ENCODE data around the gene RABGAP1L. TPM values are rescaled to one million over a fixed set of nuclear protein-coding genes. Genes with fewer than 3 reads are reported as not detected.

The RABGAP1L gene
- polyA plus RNA-seq, 12 donors = 11.4 to 34.1 (median 16.6) TPM; not detected in 1

- DNase-seq = no peak
These were observed 35.1 kb downstream of the RABGAP1L start for GRCh38 chr1:174194461-174194860.

GRCh38 chr1:174197088-174197487 is 37.8 kb downstream of the RABGAP1L start:
- no peak for DNase-seq

DNA sequence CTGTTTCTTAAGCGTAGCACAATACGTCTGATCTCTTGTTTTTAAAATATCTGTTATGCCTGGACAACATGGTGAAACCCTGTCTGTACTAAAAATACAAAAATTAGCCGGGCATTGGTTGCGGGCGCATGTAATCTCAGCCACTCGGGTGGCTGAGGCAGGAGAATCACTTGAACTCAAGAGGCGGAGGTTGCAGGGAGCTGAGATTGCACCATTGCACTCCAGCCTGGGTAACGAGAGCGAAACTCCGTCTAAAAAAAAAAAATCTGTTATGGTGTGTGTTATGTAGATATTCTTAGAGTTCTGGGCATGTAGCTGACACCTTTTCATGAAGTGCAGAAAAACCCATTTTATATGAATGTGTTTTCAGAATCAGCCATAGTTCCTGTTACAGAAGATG is 38.2 kb downstream of the RABGAP1L start:
- DNase-seq = no peak

- no peak for DNase-seq
These were observed 38.9 kb downstream of the RABGAP1L start for GRCh38 chr1:174198202-174198601.

GRCh38 chr1:174200746-174201145 is 41.4 kb downstream of the RABGAP1L start:
- DNase-seq = no peak

DNA sequence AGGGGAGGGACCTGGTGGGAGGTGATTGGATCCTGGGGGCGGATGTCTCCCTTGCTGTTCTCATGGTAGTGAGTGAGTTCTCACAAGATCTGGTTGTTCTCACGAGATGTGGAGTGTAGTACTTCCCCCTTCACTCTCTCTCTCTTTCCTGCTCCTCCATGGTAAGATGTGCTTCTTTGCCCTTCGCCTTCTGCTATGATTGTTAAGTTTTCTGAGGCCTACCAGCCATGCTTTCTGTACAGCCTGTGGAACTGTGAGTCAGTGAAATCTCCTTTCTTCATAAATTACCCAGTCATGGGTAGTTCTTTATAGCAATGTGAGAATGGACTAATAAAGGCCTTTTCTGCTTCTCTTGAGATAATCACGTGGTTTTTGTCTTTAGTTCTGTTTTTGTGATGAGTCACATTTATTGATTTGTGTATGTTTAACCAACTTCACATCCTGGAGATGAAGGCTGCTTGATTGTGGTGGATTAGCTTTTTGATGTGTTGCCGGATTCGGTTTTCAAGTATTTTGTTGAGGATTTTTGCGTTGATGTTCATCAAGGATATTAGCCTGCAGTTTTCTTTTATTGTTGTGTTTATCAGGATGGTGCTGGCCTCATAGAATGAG is 45.5 kb downstream of the RABGAP1L start:
- DNase-seq = no peak

- DNase-seq = no peak
These were observed 47.0 kb downstream of the RABGAP1L start for GRCh38 chr1:174206148-174206836.

DNA sequence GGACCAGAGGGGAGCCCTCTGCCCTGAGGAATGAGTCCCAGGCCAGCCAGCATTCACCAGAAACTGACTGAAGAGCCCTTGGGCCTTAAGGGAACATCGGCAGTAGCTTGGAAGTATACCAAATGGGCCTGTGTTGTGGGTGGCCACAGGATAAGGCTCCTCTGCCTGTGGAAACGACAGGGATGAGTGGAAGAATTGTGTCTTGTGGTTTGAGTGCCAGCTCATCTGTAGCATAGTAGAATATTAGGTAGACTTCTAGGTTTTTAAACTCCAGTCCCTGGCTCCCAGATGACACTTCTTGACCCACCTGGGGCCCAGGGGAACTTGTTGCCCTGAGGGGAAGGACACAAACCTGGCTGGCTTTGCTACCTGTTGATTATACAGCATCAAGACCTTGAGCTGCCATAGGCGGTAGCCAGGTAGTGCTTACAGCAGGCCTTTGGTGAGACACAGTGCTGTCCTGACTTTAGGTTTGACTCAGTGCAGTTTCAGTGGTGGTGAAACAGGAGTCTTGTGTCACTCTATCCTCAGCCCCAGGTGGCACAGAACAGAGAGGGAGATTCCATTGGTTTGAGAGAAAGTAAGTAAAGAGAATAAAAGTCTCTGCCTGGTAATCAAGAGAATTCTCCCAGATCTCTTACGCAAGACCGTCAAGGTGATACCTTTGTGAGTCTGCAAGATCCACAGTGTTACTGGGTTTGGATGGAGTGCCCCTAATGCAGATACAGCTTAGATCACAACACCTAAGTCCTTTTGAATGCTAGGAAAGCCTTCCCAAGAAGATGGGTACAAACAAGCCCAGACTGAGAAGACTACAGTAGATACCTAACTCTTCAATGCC is 50.2 kb downstream of the RABGAP1L start:
- no peak for DNase-seq

DNA sequence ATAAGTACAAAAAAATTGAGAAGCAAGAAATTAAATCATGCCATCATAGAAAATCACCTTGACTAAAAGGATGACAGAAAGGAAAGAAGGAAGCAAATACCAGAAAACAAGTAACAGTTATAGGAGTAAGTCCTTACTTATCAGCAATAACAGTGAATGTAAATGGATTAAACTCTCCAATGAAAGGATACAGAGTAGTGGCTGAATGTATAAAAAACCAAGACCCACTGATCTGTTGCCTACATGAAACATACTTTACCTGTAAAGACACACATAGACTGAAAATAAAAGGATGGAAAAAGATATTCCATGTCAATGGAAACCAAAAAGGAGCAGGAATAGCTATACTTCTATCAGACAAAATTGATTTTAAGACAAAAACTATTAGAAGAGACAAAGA is 52.2 kb downstream of the RABGAP1L start:
- no peak for DNase-seq

GRCh38 chr1:174215766-174216165 is 56.4 kb downstream of the RABGAP1L start:
- DNase-seq = no peak

DNA sequence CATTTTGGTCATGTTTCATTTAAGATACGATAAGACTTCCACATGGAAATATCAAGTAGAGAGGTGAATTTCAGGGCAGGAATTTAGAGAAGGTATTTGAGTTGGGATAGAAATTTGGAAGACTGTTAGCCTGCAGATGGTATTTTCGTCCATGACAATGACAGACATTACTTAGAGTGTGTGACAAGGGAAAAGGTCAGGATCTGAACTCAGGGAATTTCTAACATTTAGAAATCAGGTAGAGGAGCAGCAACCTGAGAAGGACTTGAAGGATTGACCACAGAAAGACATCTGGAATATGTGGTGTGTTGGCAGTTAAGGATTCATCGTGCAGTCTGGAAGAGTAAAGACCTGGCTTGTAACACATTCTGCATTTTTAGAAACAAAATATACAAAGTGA is 57.9 kb downstream of the RABGAP1L start:
- DNase-seq = peak; percentile 2

- DNase-seq = peak; percentile 34
These were observed 58.7 kb downstream of the RABGAP1L start for GRCh38 chr1:174217787-174218574.

DNA sequence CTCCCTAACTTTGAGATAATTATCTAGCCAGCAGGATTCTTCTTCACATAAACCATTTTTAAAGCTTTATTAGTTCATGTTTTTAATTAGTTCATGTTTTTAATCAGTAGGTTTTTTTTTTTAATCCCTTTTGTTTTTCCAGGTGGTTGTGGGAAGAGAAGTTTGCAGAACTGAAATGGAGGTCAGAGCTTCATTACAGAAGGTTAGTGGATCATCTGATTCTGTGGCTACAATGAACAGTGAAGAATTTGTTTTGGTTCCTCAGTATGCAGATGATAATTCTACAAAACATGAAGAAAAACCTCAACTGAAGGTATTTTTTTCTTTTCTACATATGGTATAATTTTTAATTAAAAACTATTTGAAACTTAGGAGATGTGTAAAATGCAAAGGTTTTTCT is 59.7 kb downstream of the RABGAP1L start:
- no peak for DNase-seq

DNA sequence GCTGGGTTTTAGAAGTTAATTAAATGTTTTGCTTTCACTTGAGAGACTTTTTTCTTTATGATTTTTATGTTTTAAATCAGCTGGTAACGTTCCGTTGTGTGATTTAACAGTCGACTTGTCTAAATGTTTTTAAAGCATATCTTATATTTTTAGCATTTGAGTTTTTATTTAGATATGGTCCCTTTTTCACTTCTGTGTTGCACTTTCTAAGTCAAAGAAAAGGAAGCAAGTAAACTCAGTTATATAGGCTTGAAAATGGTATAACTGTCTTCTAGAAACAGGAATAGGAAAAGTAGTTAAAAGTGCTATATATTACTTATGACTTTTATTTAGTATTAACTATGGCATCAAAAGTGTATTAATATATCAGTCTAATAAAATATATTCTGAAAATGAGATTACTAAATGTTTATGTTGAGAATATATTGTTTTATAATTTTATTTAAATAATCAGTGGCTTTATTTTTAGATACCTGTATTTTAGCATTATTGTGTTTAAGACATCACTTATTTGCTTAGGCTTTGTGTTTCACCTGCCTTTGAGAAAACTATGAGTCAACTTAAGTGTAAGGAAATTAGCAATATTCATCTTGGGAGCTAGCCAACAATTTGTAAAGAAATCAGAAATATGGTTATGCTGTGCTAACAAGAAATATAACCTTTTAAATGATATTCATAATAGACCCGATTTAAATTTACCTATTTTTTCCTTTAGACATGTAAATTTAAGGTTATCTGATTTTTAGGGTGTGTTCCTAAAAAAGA is 60.5 kb downstream of the RABGAP1L start:
- no peak for DNase-seq

DNA sequence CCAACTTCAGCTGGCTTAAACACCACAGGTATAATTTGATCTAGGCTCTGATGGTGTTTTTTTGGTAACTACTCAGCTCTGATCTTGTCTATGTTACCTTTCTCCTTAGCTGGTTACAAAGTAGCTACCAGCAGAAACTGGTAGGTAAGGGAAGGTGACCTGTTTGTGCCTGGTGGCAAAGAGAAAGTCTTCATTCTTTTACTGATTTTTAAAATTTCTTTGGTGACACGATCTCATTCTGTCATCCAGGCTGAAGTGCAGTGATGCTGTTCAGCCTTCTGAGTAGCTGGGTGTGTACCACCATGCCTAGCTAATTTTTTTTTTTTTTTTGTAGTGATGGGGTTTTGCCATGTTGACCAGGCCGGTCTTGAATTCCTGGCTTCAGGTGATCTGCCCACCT is 62.4 kb downstream of the RABGAP1L start:
- no peak for DNase-seq

DNA sequence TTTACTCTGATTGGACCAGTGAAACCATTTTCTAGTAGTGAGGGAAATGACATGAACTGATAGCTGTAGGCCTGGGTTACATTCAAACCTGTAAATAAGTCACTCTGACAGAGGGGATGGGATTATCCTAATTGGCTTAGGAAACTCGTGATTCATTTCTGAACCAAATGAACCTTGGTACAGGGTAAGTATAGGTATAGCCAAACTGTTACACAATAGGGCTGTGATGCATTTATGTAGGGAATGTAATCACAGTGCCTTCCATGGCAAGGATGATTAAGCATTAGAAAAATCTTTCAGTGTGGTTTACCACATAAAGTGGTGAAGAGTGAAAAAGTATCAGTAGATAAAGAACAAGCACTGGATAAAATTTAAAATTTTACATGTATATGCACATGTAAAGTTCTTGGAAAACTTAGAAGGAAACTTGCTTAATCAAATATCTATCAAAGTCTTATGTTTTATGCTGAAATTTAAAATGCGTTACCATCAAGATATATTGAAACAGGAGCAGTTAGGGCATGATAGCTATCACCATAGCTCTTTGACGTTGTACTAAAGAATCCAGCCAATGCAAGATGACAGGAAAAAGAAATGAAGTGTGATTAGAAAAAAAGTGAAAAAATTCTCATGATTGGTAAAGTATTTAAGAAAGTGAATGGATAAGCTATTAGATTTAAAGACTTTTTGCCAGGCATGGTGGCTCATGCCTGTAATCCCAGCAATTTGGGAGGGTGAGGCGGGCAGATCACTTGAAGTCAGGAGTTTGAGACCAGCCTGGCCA is 63.0 kb downstream of the RABGAP1L start:
- DNase-seq = no peak

DNA sequence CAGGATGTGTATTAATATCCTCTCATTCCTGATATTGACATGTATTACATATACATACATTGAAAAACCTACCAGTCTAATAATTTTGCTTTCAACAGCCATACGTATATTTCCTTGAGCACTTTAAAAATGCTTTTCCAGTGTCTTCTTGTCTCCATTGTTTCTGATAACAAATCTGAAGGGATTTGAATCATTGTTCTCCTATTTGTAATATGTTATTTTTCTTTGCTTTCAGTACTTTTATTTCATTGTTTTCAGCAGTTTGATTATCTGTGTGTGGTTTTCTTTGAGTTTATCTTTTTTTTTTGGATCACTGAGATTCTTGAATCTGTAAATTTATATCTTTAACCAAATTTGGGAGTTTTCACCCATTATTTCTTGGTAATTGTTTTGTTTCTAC is 65.3 kb downstream of the RABGAP1L start:
- no peak for DNase-seq

DNA sequence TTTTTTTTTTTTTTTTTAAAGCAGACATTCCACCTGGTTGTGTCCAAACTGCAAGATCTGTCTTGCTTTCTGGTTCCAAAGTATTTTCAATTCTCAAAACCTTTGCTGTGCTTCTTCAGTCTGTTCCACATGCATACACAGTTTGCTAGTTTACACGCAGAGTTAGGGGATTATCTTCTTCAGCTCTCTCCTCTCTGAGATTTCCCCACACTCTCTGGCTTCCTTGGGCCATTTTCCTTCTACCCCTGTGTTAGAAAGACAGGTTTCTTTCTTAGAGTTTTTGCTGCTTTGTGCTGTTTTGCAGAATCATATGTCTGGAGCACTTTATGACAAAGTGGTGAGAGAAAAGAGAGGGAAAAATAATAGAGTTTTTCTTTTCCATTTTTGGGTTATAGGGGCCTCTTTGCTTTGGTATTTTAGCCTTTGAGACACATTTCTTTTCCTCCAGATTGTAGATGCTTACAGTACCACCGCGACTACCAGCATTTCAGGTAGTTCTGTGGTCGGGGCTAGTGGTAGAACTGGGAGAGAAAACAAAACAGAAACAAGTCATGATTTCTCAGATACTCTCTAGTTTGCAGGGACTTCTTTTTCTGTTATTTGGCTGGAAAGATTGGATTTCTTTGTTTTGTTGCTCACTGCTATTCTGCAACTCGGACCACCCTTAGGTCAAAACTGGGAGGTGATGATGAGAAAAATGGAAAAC is 66.3 kb downstream of the RABGAP1L start:
- no peak for DNase-seq

DNA sequence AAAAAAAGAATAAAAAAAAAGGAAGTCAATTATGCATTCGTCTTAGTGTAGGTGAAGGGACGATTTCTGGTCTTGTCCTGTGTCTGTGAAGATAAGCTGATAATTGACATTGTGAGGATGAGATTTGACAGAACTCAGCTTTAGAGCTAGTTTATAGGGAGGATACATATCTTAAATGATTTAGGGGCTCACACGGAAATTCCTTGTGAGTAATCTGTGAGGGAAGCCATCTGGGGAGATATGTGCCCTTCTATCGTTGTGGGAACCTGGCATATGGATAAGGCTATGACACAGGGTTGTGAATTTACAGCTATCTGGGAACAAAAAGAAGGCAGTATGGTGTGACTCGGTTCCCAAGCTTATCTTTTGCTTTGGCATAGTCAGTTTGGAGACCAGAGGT is 71.1 kb downstream of the RABGAP1L start:
- no peak for DNase-seq

DNA sequence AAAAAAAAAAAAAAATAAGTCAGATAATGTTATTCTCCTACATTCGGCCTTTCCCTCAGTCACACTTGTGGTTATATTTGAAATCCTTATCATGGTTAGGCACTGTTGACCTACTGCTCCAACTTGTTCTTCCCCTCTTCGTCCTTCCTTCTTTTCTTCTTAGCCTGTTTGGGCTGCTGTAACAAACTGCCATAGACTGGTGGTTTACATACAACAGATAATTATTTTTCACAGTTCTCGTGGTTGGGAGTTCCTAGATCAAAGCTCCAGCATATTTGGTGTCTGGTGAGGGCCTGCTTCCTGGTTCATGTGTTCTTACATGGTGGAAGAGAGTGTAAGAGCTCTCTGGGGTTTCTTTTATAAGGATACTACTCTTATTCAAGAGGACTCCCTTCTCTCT is 73.4 kb downstream of the RABGAP1L start:
- DNase-seq = no peak

All from muscle of arm (tissue), 12 donors.